ENCODE data around the gene FERMT3.

The FERMT3 gene

DNA sequence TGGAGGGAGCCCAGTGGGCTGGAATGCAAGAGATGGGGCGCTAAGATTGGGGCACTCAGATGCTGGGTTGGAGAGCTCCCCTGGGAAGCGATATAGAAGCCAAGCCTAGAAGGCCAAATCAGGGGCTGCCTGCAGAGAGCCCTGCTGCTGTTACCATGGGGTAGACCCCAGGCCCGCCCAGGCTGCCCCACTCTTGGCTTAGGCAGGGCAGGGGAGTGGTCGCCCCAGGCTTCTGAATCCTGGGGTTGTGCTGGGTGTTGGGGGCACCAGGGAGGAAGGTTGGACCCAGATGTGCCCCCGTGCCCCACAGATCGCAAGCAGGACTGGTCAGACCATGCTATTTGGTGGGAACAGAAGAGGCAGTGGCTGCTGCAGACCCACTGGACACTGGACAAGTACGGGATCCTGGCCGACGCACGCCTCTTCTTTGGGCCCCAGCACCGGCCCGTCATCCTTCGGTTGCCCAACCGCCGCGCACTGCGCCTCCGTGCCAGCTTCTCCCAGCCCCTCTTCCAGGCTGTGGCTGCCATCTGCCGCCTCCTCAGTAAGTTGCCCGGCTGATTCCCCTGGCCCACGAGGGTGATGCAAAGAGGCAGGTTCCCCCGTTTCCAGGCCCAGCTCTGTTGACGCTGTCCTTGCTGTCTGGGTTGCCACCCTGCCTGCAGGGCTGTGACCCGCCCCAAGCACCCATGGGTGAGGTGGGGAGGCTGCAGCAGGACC is 3.9 kb downstream of the FERMT3 start:
- no peaks in the 10 kb centered on the region for H3K9me3 ChIP-seq (ENCODE audit: severe bottlenecking)
- TF ChIP-seq, protein P1, sequence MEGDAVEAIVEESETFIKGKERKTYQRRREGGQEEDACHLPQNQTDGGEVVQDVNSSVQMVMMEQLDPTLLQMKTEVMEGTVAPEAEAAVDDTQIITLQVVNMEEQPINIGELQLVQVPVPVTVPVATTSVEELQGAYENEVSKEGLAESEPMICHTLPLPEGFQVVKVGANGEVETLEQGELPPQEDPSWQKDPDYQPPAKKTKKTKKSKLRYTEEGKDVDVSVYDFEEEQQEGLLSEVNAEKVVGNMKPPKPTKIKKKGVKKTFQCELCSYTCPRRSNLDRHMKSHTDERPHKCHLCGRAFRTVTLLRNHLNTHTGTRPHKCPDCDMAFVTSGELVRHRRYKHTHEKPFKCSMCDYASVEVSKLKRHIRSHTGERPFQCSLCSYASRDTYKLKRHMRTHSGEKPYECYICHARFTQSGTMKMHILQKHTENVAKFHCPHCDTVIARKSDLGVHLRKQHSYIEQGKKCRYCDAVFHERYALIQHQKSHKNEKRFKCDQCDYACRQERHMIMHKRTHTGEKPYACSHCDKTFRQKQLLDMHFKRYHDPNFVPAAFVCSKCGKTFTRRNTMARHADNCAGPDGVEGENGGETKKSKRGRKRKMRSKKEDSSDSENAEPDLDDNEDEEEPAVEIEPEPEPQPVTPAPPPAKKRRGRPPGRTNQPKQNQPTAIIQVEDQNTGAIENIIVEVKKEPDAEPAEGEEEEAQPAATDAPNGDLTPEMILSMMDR (IDR thresholded peaks at IDR 0.05; ENCODE audit: low read depth, low read length) = no peak
- H3K27me3 ChIP-seq (ENCODE audit: insufficient read depth, low read depth, severe bottlenecking) = no peaks in the 10 kb centered on the region
- H3K4me3 ChIP-seq (ENCODE audit: low read depth, low read length) = no peak overlapping the region
- no peak overlapping the region for H3K27ac ChIP-seq
- no peak for DNase-seq
- peaks cover 24% of the 10 kb centered on the region for H3K36me3 ChIP-seq

DNA sequence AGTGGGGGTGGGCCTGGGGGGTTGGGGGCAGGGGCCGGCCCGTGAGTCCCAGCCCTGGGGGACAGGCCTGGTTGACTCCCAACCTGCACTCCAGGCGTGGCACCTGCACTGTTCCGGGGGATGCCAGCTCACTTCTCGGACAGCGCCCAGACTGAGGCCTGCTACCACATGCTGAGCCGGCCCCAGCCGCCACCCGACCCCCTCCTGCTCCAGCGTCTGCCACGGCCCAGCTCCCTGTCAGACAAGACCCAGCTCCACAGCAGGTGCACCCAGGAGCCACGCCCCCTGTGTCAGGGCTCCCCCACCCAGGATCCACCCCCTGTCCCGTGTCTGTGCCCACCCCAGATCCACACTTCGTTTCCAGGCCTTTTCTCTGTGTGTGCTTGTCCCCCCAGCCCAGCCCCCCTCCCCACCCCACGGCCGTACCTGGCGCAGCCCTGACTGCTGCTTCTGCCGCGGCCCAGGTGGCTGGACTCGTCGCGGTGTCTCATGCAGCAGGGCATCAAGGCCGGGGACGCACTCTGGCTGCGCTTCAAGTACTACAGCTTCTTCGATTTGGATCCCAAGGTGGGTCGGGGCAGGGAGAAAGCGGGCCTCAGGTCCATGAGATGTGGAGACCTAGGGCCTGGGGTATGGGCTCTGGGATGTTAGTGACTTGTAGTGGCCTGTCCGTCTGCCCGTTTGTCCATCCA is 4.8 kb downstream of the FERMT3 start:
- no peak overlapping the region for H3K4me3 ChIP-seq (ENCODE audit: low read depth, low read length)
- H3K36me3 ChIP-seq = peaks cover 15% of the 10 kb centered on the region
- no peak overlapping the region for H3K27ac ChIP-seq
- no peak for DNase-seq
- TF ChIP-seq, protein P1 (IDR thresholded peaks at IDR 0.05; ENCODE audit: low read depth, low read length) = no peak
- no peaks in the 10 kb centered on the region for H3K27me3 ChIP-seq (ENCODE audit: insufficient read depth, low read depth, severe bottlenecking)
- H3K9me3 ChIP-seq (ENCODE audit: severe bottlenecking) = no peaks in the 10 kb centered on the region

DNA sequence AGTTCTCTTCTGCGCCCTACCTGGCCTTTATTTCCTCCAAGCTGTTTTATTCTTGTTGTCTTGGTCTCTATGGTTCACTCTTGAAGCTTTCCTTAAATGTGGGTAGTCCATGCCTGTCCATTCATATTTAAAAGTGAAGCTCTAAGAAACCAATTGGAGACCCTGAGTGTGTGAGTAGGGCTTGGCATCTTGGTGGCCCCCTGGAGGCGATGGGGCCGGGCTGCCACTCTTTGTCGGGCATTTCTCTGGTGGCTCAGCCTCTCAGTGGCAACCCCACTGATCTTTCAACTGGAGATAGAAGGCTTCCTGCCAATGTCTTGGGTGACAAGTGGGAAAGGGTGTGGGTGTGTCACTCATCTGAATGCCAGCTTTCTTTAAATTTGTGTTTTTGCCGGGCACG is 10.4 kb downstream of the FERMT3 start:
- H3K4me3 ChIP-seq (ENCODE audit: low read depth, low read length) = no peak overlapping the region
- H3K9me3 ChIP-seq (ENCODE audit: severe bottlenecking) = no peaks in the 10 kb centered on the region
- DNase-seq = no peak
- H3K27ac ChIP-seq = no peak overlapping the region
- no peaks in the 10 kb centered on the region for H3K27me3 ChIP-seq (ENCODE audit: insufficient read depth, low read depth, severe bottlenecking)
- H3K36me3 ChIP-seq = no peaks in the 10 kb centered on the region
- TF ChIP-seq, protein P1 (IDR thresholded peaks at IDR 0.05; ENCODE audit: low read depth, low read length) = no peak

DNA sequence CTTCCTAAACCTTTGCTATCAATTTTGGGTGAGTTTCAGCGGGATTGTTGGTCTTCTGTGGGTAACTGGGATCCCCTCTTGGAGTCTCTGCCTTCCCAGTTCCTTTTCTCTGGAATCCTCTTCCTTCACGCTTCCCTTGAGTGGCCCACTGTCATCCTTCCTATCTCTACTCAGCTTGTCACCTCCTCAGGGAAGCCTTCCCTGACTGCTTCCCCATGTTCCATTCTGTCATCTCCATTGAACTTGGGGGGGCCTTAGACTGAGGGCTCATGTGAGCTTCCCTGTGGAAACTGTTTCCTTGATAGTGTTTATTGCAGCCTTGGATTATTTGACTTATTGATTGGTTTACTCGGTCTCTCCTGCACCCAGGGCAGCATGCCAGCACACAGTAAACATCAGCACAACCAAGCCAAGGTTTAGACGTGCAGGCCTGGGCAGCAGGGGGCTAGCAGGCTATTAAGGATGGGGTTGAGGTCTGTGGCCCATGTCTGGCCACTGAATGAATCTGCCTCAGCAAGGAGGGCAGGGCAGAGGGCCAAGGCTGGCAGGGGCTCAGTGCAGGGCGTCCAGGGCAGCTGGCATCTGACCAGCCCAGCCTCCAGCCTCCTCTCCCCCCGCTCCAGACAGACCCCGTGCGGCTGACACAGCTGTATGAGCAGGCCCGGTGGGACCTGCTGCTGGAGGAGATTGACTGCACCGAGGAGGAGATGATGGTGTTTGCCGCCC is 12.3 kb downstream of the FERMT3 start:
- H3K4me3 ChIP-seq (ENCODE audit: low read depth, low read length) = no peak overlapping the region

DNA sequence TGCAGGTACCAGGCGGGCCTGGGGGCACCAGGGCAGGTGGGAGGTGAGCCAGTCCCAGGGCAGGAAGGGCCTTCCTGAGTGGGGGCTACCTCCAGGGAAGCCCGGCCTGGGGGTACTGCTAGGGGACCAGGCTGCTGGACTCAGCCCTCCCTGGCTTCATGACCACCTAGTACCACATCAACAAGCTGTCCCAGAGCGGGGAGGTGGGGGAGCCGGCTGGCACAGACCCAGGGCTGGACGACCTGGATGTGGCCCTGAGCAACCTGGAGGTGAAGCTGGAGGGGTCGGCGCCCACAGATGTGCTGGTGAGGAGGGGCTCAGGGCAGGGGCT is 12.8 kb downstream of the FERMT3 start:
- no peak overlapping the region for H3K4me3 ChIP-seq (ENCODE audit: low read depth, low read length)
- DNase-seq = no peak
- H3K27ac ChIP-seq = no peak overlapping the region
- no peaks in the 10 kb centered on the region; the same call in 1 of the 2 replicates for H3K36me3 ChIP-seq
- TF ChIP-seq, protein P1 (IDR thresholded peaks at IDR 0.05; ENCODE audit: low read depth, low read length) = no peak
- H3K27me3 ChIP-seq (ENCODE audit: insufficient read depth, low read depth, severe bottlenecking) = no peaks in the 10 kb centered on the region
- no peaks in the 10 kb centered on the region for H3K9me3 ChIP-seq (ENCODE audit: severe bottlenecking)

More for the DNA sequence above, 12.3 kb downstream of the FERMT3 start:
- H3K27ac ChIP-seq = no peak overlapping the region
- no peak for DNase-seq
- no peaks in the 10 kb centered on the region for H3K9me3 ChIP-seq (ENCODE audit: severe bottlenecking)
- H3K27me3 ChIP-seq (ENCODE audit: insufficient read depth, low read depth, severe bottlenecking) = no peaks in the 10 kb centered on the region
- no peaks in the 10 kb centered on the region; the same call in 1 of the 2 replicates for H3K36me3 ChIP-seq
- TF ChIP-seq, protein P1 (IDR thresholded peaks at IDR 0.05; ENCODE audit: low read depth, low read length) = no peak

Data from WERI-Rb-1 (cell line).